WTC11 (cell line): ENCODE results near the gene PDZD7. TPM values are rescaled to one million over a fixed set of nuclear protein-coding genes. Genes with fewer than 3 reads are reported as not detected.

Experiments used
- ATAC-seq: fragments of 200-7000 bp; cut with Tn5 transposase; 2 replicates; pipeline ENCODE4 v1.10.0; 2021; ENCODE audit warnings: mild to moderate bottlenecking, moderate library complexity
- CTCF ChIA-PET: fragments of 300-600 bp; sonication (Branson Sonifier 250); formaldehyde crosslinking; loops from one replicate; lab custom pipeline; 2021; ENCODE audit warnings: antibody characterized with exemption; lab: Charles Lee
- POLR2A ChIA-PET: fragments of 350-600 bp; sonication (Branson Sonifier 250); formaldehyde crosslinking; loops from one replicate; lab custom pipeline; 2021; ENCODE audit warnings: antibody characterized with exemption; lab: Charles Lee
- DNase-seq: peaks from one replicate; pipeline ENCODE4 v3.0.0; 2021; ENCODE audit warnings: low spot score
- H3K27ac Mint-ChIP-seq: 2 replicates; pipeline ENCODE4 v1.8.0; 2021; ENCODE audit warnings: mixed read lengths
- H3K27me3 Mint-ChIP-seq: 2 replicates; pipeline ENCODE4 v1.8.0; 2021; ENCODE audit warnings: low read depth, mild to moderate bottlenecking, moderate library complexity, mixed read lengths
- H3K36me3 Mint-ChIP-seq: 2 replicates; pipeline ENCODE4 v1.8.0; 2021; ENCODE audit warnings: mixed read lengths
- H3K4me1 Mint-ChIP-seq: 2 replicates; pipeline ENCODE4 v1.8.0; 2022; ENCODE audit warnings: mixed read lengths
- H3K4me3 Mint-ChIP-seq: 2 replicates; pipeline ENCODE4 v1.8.0; 2021; ENCODE audit warnings: mild to moderate bottlenecking, moderate library complexity, mixed read lengths
- H3K9me3 Mint-ChIP-seq: 2 replicates; pipeline ENCODE4 v1.8.0; 2021; ENCODE audit warnings: mixed read lengths
- ATF2 ChIP-seq: sonication (generic); formaldehyde crosslinking; IDR thresholded peaks from 2 replicates; pipeline ENCODE4 v1.8.1; 2022; ENCODE audit warnings: low read depth, missing genetic modification reagents, borderline replicate concordance
- ESRRA ChIP-seq: sonication (generic); formaldehyde crosslinking; IDR thresholded peaks from 2 replicates; pipeline ENCODE4 v1.8.1; 2022; ENCODE audit warnings: mild to moderate bottlenecking, missing genetic modification reagents, borderline replicate concordance
- ETV6 ChIP-seq: sonication (generic); formaldehyde crosslinking; IDR thresholded peaks from 2 replicates; pipeline ENCODE4 v1.8.1; 2022; ENCODE audit warnings: mild to moderate bottlenecking, missing genetic modification reagents
- FOXP1 ChIP-seq: sonication (generic); formaldehyde crosslinking; IDR thresholded peaks from 2 replicates; pipeline ENCODE4 v1.8.0; 2022; ENCODE audit warnings: missing genetic modification reagents, mild to moderate bottlenecking, moderate library complexity, borderline replicate concordance
- MLX ChIP-seq: sonication (generic); formaldehyde crosslinking; IDR thresholded peaks from 2 replicates; pipeline ENCODE4 v1.8.1; 2023; ENCODE audit warnings: mild to moderate bottlenecking, missing genetic modification reagents, moderate library complexity
- MYBL2 ChIP-seq: sonication (generic); formaldehyde crosslinking; IDR thresholded peaks from 2 replicates; pipeline ENCODE4 v1.8.1; 2023; ENCODE audit warnings: mild to moderate bottlenecking, moderate library complexity, missing genetic modification reagents
- PRRX2 ChIP-seq: fragments of 250-450 bp; sonication (Bioruptor Pico); IDR thresholded peaks from 2 replicates; pipeline ENCODE4 v1.8.0; 2021; ENCODE audit warnings: mild to moderate bottlenecking
- RELA ChIP-seq: sonication (generic); formaldehyde crosslinking; IDR thresholded peaks from 2 replicates; pipeline ENCODE4 v1.8.1; 2022; ENCODE audit warnings: missing genetic modification reagents, mild to moderate bottlenecking, borderline replicate concordance
- SP1 ChIP-seq: sonication (generic); formaldehyde crosslinking; conservative IDR thresholded peaks from 2 replicates; pipeline ENCODE4 v1.8.1; 2022; ENCODE audit warnings: missing genetic modification reagents
- TCF7 ChIP-seq: sonication (generic); formaldehyde crosslinking; IDR thresholded peaks from 2 replicates; pipeline ENCODE4 v1.8.0; 2022; ENCODE audit warnings: mild to moderate bottlenecking, low read depth, missing genetic modification reagents, moderate library complexity
- TEAD4 ChIP-seq: sonication (generic); formaldehyde crosslinking; IDR thresholded peaks from 2 replicates; pipeline ENCODE4 v1.8.0; 2022; ENCODE audit warnings: mild to moderate bottlenecking, missing genetic modification reagents
- ZNF416 ChIP-seq: fragments of 250-450 bp; sonication (Bioruptor Pico); IDR thresholded peaks from 2 replicates; pipeline ENCODE4 v1.9.0; 2021; ENCODE audit warnings: mild to moderate bottlenecking, inconsistent platforms
- ZNF512 ChIP-seq: sonication (generic); formaldehyde crosslinking; IDR thresholded peaks from 2 replicates; pipeline ENCODE4 v1.8.1; 2022; ENCODE audit warnings: missing genetic modification reagents, borderline replicate concordance
- ZSCAN18 ChIP-seq: fragments of 250-450 bp; sonication (Bioruptor Pico); IDR thresholded peaks from 2 replicates; pipeline ENCODE4 v2.1.2; 2022; ENCODE audit warnings: mild to moderate bottlenecking, moderate library complexity
- total RNA-seq: library from RNA; stranded (reverse); gene quantifications from 3 replicates; pipeline ENCODE4 v1.2.3, GENCODE V29; 2021
- TF ChIP-seq, protein P1 (sequence below): sonication (generic); formaldehyde crosslinking; IDR thresholded peaks from 2 replicates; pipeline ENCODE4 v1.8.0; 2022; ENCODE audit warnings: missing genetic modification reagents
- TF ChIP-seq, protein P2 (sequence below): sonication (generic); formaldehyde crosslinking; IDR thresholded peaks from 2 replicates; pipeline ENCODE4 v1.8.0; 2022; ENCODE audit warnings: mild to moderate bottlenecking, missing genetic modification reagents
- TF ChIP-seq, protein P3 (sequence below): fragments of 250-450 bp; sonication (Bioruptor Pico); IDR thresholded peaks from 2 replicates; pipeline ENCODE4 v1.9.0; 2021; ENCODE audit warnings: moderate library complexity, mild to moderate bottlenecking, inconsistent platforms, borderline replicate concordance

The PDZD7 gene
- total RNA-seq, 1 experiment from 2014 or later: 2.6 TPM

DNA sequence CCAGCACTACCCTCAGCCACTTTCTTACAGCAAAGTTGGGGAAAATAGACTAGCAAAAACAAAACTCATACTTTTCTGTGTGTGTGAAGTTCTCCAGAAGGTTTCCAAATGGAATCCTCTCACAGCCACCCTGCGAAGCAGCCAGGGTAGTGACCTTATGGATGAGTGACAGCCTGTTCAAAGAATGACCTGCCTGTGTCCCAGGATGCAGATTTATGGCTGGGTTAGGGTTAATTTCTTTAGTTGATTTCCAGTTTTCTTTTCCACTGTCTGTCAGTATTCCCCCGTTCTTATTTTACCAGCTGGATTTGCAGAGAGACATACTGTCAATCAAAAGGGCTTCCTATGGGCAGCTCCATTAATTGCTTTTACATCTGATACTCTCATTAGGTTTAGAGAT, 64.0 kb downstream of the PDZD7 start (continued):
- no peak for TF ChIP-seq ATF2 (CRISPR knock-in tag)
- no peak for TF ChIP-seq TEAD4 (CRISPR knock-in tag)
- no peak for TF ChIP-seq ZNF512 (CRISPR knock-in tag)
- TF ChIP-seq, protein P1, sequence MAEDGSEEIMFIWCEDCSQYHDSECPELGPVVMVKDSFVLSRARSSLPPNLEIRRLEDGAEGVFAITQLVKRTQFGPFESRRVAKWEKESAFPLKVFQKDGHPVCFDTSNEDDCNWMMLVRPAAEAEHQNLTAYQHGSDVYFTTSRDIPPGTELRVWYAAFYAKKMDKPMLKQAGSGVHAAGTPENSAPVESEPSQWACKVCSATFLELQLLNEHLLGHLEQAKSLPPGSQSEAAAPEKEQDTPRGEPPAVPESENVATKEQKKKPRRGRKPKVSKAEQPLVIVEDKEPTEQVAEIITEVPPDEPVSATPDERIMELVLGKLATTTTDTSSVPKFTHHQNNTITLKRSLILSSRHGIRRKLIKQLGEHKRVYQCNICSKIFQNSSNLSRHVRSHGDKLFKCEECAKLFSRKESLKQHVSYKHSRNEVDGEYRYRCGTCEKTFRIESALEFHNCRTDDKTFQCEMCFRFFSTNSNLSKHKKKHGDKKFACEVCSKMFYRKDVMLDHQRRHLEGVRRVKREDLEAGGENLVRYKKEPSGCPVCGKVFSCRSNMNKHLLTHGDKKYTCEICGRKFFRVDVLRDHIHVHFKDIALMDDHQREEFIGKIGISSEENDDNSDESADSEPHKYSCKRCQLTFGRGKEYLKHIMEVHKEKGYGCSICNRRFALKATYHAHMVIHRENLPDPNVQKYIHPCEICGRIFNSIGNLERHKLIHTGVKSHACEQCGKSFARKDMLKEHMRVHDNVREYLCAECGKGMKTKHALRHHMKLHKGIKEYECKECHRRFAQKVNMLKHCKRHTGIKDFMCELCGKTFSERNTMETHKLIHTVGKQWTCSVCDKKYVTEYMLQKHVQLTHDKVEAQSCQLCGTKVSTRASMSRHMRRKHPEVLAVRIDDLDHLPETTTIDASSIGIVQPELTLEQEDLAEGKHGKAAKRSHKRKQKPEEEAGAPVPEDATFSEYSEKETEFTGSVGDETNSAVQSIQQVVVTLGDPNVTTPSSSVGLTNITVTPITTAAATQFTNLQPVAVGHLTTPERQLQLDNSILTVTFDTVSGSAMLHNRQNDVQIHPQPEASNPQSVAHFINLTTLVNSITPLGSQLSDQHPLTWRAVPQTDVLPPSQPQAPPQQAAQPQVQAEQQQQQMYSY (CRISPR knock-in tag): no peak

- Mint-ChIP-seq H3K4me1 (peaks cover 11% of the 10 kb centered on the region), H3K4me3 (no peak overlapping the region), H3K36me3 (no peaks in the 10 kb centered on the region), H3K27ac (no peak overlapping the region), H3K9me3 (no peaks in the 10 kb centered on the region), H3K27me3 (no peaks in the 10 kb centered on the region)
- DNase-seq: no peak
- no peak for TF ChIP-seq FOXP1
- no peak for TF ChIP-seq ZSCAN18 (CRISPR knock-in tag)
- TF ChIP-seq ZNF416: no peak
- no peak for TF ChIP-seq ESRRA
- TF ChIP-seq, protein P2, sequence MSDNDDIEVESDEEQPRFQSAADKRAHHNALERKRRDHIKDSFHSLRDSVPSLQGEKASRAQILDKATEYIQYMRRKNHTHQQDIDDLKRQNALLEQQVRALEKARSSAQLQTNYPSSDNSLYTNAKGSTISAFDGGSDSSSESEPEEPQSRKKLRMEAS (CRISPR knock-in tag): no peak
- no peak for TF ChIP-seq SP1 (CRISPR knock-in tag)
- no peak for ATAC-seq
- ChIA-PET POLR2A (interaction anchor here (0.6 kb wide), 2 partner anchors 14 to 27 kb away, joined by 4 read pairs; no protein-coding TSS in a partner anchor), CTCF (interaction anchor here (1.8 to 5.6 kb wide), 3 partner anchors 32 to 48 kb away, joined by 6 to 41 read pairs (median 7); no protein-coding TSS in a partner anchor)
These were observed 65.1 kb downstream of the PDZD7 start for GRCh38 chr10:100965820-100966219.

DNA sequence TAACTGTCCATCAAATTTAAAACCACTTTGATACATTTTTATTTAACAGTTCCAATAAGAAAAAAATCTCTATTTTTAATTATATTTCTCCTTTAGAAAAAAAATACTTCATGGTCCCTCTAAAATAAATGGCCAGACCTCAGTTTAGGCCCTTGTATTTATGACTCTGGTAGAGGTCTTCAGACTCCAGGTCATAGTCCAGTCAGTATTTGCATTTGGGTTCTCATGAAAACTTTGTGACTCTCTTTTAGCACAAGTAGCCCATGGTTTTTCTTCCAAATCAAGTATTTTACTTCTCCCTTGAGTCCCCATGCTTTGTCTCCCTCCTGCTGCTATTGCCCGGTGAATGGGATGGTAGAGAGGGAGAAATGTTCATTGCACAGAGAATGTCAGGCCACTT, 67.1 kb downstream of the PDZD7 start:
- DNase-seq: no peak
- Mint-ChIP-seq H3K4me3 (no peak overlapping the region), H3K36me3 (peaks cover 10% of the 10 kb centered on the region), H3K4me1 (peaks cover 4% of the 10 kb centered on the region; the same call in 1 of the 2 replicates), H3K27me3 (no peaks in the 10 kb centered on the region), H3K9me3 (no peaks in the 10 kb centered on the region), H3K27ac (no peak overlapping the region)
- POLR2A ChIA-PET: no interaction called here
- ATAC-seq: no peak
- CTCF ChIA-PET: no interaction called here
- TF ChIP-seq TCF7 (CRISPR knock-in tag) (no peak), RELA (CRISPR knock-in tag) (no peak), MLX (no peak), PRRX2 (CRISPR knock-in tag) (no peak), MYBL2 (CRISPR knock-in tag) (no peak), ETV6 (no peak)
- TF ChIP-seq, protein P1 (CRISPR knock-in tag): no peak
- TF ChIP-seq, protein P3, sequence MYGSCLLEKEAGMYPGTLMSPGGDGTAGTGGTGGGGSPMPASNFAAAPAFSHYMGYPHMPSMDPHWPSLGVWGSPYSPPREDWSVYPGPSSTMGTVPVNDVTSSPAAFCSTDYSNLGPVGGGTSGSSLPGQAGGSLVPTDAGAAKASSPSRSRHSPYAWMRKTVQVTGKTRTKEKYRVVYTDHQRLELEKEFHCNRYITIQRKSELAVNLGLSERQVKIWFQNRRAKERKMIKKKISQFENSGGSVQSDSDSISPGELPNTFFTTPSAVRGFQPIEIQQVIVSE (CRISPR knock-in tag): no peak
